A549 treated with AZD9567 at 1 μM for 4 hours (cell line): ENCODE results near the gene CCDC197. TPM values are rescaled to one million over a fixed set of nuclear protein-coding genes. Genes with fewer than 3 reads are reported as not detected.

Experiments used
- total RNA-seq: library from RNA; stranded (reverse); fragments of 200-300 nt; extraction: Qiagen RNA extraction; gene quantifications from 5 replicates; pipeline ENCODE4 v1.2.3, GENCODE V29; 2022; ENCODE audit not compliant: insufficient read depth

The CCDC197 gene
- not detected in 5 replicates for total RNA-seq

DNA sequence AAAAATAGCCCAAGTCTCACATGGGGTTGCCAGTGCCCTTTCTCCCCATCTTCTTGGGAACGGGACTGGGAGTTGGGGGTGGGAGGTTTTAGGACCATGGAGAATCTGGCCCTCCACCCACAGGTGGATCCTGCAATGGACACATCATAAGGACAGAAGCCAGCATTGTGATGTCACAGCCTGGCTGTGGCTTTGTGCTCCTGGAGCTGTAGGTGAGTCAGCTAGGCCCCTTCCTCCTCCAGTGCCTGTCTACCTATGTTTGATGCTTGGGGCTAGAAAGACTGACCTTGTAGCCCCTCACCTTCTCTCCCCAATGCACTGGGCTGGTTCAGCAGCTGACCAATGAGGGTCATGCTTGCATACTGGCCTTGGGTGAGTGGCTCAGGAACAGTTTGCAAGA, at the start of gene CCDC197:
Gene CCDC197 (plus strand): TSS at position 220 of the 400 bp plus-strand sequence. CDS start 831 bp downstream, outside the sequence.

DNA sequence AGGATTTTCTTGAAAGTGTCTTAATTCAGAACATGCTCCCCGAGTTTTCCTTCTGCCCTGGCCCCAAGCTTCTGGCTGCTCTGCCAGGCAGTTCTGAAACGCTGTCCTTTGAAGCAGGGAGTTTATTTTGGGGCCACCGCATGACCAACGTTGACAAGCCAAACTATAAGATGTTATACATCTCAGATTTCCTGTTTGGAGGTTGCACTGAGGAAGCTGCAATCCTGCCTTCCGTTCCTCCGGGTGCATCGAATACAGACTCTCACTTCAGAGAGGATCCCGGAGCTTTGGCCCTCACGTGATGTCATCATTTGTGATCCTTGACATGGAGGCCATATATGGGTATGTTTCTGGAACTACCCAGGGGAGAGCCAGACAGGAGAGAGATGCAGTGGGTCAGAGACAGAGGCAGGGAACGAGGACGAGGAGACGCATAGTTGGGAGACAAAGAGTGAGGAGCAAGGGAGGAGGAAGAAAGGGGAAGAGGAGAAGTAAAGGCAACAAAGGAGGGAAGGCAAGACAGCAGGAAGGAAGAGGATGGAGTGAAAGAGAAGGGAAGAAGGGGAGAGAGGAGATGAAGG, 20.5 kb upstream of the CCDC197 start, which contains the start of gene ASB2:
Gene ASB2 (minus strand): TSS at position 94 of the 581 bp plus-strand sequence. CDS start 12,031 bp downstream, outside the sequence.

DNA sequence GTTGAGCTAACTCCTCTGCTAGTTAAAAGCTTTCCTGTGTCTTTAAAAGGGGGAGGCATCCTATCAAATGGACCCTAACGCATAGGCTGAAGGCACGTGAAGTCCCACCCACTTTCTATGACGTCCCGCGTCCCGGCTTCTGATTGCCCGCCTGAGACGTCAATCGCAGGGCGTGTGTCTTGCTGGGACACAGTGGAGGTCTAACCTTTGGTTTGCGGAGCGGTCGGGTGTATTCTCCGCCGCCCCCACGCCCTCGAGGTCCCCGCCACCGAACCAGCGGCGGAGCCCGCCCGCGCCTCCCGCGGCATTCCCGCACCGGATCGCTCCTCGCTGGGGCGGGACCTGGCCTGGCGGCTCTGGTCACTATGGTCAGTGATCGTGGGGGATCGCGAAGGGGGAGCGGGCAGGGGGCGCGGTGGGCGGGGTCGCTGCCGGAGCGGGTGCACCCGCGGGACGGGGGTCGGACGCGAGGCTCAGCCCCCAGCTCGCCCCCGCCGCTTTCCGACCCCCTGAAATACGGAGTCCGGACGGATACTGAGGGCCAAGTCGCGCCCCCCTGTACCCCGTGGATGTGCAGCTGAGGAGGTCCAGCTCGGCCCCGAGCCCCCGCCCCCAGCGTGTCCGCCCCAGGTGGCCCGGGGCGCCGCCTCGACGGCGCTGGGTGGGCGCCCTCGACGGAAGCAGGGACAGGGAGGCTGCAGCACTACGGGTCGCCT, 29.2 kb downstream of the CCDC197 start, which contains the start of gene OTUB2:
Gene OTUB2 (plus strand): TSS at position 168 of the 716 bp plus-strand sequence. CDS start 198 bp downstream, at position 366.

Other genes starting within 250 kb of the CCDC197 start
- 0.27 to 0.38 TPM (median 0.38 TPM) in 4 of 5 replicates, not detected in the other for gene PRIMA1, start 208.8 kb upstream of the CCDC197 start, total RNA-seq
- not detected in 5 replicates for gene FAM181A, start 70.0 kb upstream of the CCDC197 start, total RNA-seq
- 0.32 to 1.1 TPM (median 0.65 TPM) in 4 of 5 replicates, not detected in the other for gene ASB2, start 20.7 kb upstream of the CCDC197 start, total RNA-seq
- gene OTUB2, start 29.0 kb downstream of the CCDC197 start, total RNA-seq, result 2.0 to 3.6 TPM (median 2.4 TPM) in 5 replicates
- gene DDX24, start 83.9 kb downstream of the CCDC197 start, total RNA-seq, result 181 to 193 TPM (median 185 TPM) in 5 replicates
- gene IFI27L1, start 84.0 kb downstream of the CCDC197 start, total RNA-seq, result 11.5 to 21.6 TPM (median 20.4 TPM) in 5 replicates
- 1.1 to 1.9 TPM (median 1.5 TPM) in 4 of 5 replicates, not detected in the other for gene IFI27, start 113.4 kb downstream of the CCDC197 start, total RNA-seq
- 51.4 to 78.6 TPM (median 53.9 TPM) in 5 replicates for gene IFI27L2, start 132.3 kb downstream of the CCDC197 start, total RNA-seq
- 0.18 to 2.7 TPM (median 0.45 TPM) in 5 replicates for gene PPP4R4, start 177.0 kb downstream of the CCDC197 start, total RNA-seq